Frontal cortex (tissue), 4 donors: ENCODE data around the gene CUL7. TPM values are rescaled to one million over a fixed set of nuclear protein-coding genes. Genes with fewer than 3 reads are reported as not detected.
"Not testable (repeated sequence)": the region's sequence is repeated elsewhere in the genome, so short reads cannot be mapped to it uniquely, and the experiment has no call there.

Source experiments
- DNase-seq, 2 donors: peaks; one replicate each; pipeline ENCODE4 v3.0.0; 2012; ENCODE audit warnings: low spot score in 2 of 2
- FAIRE-seq: peaks from 2 replicates; lab custom pipeline; 2012; peaks lifted over from hg19 to GRCh38; lab: Jason Lieb, UNC
- total RNA-seq: library from RNA; depleted of rRNA; stranded (reverse); fragments of >200 nt; gene quantifications from one replicate; pipeline ENCODE4 v1.2.3, GENCODE V29; 2014
- donor health status: control.
- donor health status: control.
- donor health status: control.

CUL7 gene
- total RNA-seq: 12.6 TPM

- DNase-seq (peak; percentile 85 to 95), FAIRE-seq (no peak)
Observed at GRCh38 chr6:43053545-43054205, at the start of gene CUL7. Gene CUL7, minus strand, starts transcription at chr6:43053851. Its CDS starts 1,063 bp downstream, at chr6:43052788.

- DNase-seq: no peak
Observed at GRCh38 chr6:43101497-43101896, 47.8 kb upstream of the CUL7 start.

GRCh38 chr6:43097502-43097901 is 43.9 kb upstream of the CUL7 start:
- DNase-seq (no peak), FAIRE-seq (no peak)

More at GRCh38 chr6:43101497-43101896, 47.8 kb upstream of the CUL7 start:
- no peak for FAIRE-seq

GRCh38 chr6:43097098-43097489 is 43.4 kb upstream of the CUL7 start:
- FAIRE-seq: no peak
- no peak for DNase-seq

GRCh38 chr6:43096451-43097097 is 42.9 kb upstream of the CUL7 start:
- DNase-seq: no peak
- no peak for FAIRE-seq

GRCh38 chr6:43095939-43096338 is 42.3 kb upstream of the CUL7 start:
- FAIRE-seq: no peak
- DNase-seq: no peak

GRCh38 chr6:43093436-43094289 is 40.0 kb upstream of the CUL7 start:
- FAIRE-seq (no peak), DNase-seq (no peak)

GRCh38 chr6:43092635-43093034 is 39.0 kb upstream of the CUL7 start:
- DNase-seq (no peak), FAIRE-seq (no peak)

- FAIRE-seq (no peak), DNase-seq (no peak)
Observed at GRCh38 chr6:43091436-43091991, 37.9 kb upstream of the CUL7 start.

- DNase-seq (no peak), FAIRE-seq (no peak)
Observed at GRCh38 chr6:43091020-43091419, 37.4 kb upstream of the CUL7 start.

- no peak for FAIRE-seq
- DNase-seq: no peak
Observed at GRCh38 chr6:43090559-43090956, 36.9 kb upstream of the CUL7 start.

GRCh38 chr6:43089874-43090558 is 36.4 kb upstream of the CUL7 start:
- no peak for DNase-seq
- no peak for FAIRE-seq

GRCh38 chr6:43089467-43089866 is 35.8 kb upstream of the CUL7 start:
- DNase-seq: no peak
- FAIRE-seq: no peak

GRCh38 chr6:43088654-43089056 is 35.0 kb upstream of the CUL7 start:
- FAIRE-seq: no peak
- no peak for DNase-seq

- no peak for DNase-seq
- no peak for FAIRE-seq
Observed at GRCh38 chr6:43086022-43086658, 32.5 kb upstream of the CUL7 start.

GRCh38 chr6:43082806-43083655 is 29.4 kb upstream of the CUL7 start:
- DNase-seq (no peak), FAIRE-seq (no peak)

- not testable (repeated sequence) for FAIRE-seq, DNase-seq
Observed at GRCh38 chr6:43081922-43082321, 28.3 kb upstream of the CUL7 start.

GRCh38 chr6:43081043-43081442 is 27.4 kb upstream of the CUL7 start:
- no peak for FAIRE-seq
- no peak for DNase-seq

GRCh38 chr6:43078691-43079090 is 25.0 kb upstream of the CUL7 start:
- no peak for FAIRE-seq

More at GRCh38 chr6:43078691-43079090, 25.0 kb upstream of the CUL7 start:
- no peak for DNase-seq
